Right atrium auricular region (tissue), 2 donors: ENCODE data around the gene POLR2E. TPM values are rescaled to one million over a fixed set of nuclear protein-coding genes. Genes with fewer than 3 reads are reported as not detected.

ENCODE experiments used
- DNase-seq: peaks from one replicate; pipeline ENCODE4 v3.0.0-alpha.2; 2019; ENCODE audit warnings: low spot score
- H3K27ac ChIP-seq, 2 donors: fragments of 200-600 bp; sonication (generic); 1 replicate in 1 of 2; 2 replicates in 1 of 2; pipeline ENCODE4 v1.5.1; 2016 to 2019
- H3K27me3 ChIP-seq, 2 donors: fragments of 200-600 bp; sonication (generic); one replicate each; pipeline versions ENCODE4 v1.5.1 to v1.6.0; 2017 to 2019
- H3K36me3 ChIP-seq: fragments of 200-600 bp; sonication (generic); one replicate; pipeline ENCODE4 v1.5.1; 2016
- H3K4me1 ChIP-seq, 2 donors: fragments of 200-600 bp; sonication (generic); one replicate each; pipeline versions ENCODE4 v1.5.1 to v1.6.0; 2017 to 2019
- H3K4me3 ChIP-seq, 2 donors: fragments of 200-600 bp; sonication (generic); 1 replicate in 1 of 2; 2 replicates in 1 of 2; pipeline ENCODE4 v1.5.1; 2017 to 2019; ENCODE audit warnings: mild to moderate bottlenecking in 1 of 2, moderate library complexity in 1 of 2
- H3K9me3 ChIP-seq, 2 donors: fragments of 200-600 bp; sonication (generic); one replicate each; pipeline ENCODE4 v1.5.1; 2019
- total RNA-seq, 2 donors: library from RNA; depleted of rRNA; stranded (reverse); fragments of >200 nt; gene quantifications; one replicate each; pipeline ENCODE4 v1.1.0, GENCODE V29; 2016
- TF ChIP-seq, protein P1 (sequence below), 2 donors: fragments of 200-600 bp; sonication (generic); IDR thresholded peaks; one replicate each; pipeline ENCODE4 v1.5.1; 2019; ENCODE audit warnings: antibody characterized with exemption in 2 of 2

Gene POLR2E
- total RNA-seq, 2 donors from 2014 or later = 149 to 252 TPM

DNA sequence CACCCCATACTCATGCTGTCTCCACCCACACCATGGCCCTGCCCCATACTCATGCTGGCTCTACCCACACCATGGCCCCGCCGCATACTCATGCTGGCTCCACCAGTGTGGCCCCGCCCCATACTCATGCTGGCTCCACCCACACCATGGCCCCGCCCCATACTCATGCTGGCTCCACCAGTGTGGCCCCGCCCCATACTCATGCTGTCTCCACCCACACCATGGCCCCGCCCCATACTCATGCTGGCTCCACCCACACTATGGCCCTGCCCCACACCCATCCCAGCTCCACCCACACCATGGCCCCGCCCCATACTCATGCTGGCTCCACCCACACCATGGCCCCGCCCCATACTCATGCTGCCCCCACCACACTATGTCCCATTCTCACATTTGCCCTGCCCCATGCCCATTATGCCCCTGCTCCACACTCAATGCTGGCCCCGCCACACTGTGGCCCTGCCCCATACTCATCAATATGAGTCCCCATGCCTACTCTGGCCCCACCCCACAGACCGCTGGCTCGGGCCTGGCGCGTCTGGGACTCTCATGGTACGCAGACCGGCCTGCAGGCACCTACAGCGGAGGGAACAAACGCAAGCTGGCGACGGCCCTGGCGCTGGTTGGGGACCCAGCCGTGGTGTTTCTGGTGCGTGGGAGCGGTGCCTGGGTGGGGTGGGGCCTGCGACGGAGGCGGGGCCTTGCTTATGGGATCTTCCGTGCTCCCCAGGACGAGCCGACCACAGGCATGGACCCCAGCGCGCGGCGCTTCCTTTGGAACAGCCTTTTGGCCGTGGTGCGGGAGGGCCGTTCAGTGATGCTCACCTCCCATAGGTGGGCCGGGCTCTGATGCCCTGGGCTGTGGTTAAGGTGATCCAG, 31.9 kb downstream of the POLR2E start:
- Histone ChIP-seq H3K27ac (no peak overlapping the region), H3K4me1 (peaks cover 0 to 30% of the 10 kb centered on the region in 2 donors), H3K4me3 (no peak overlapping the region), H3K9me3 (peaks cover 0 to 20% of the 10 kb centered on the region in 2 donors), H3K27me3 (peaks cover 7 to 17% of the 10 kb centered on the region in 2 donors), H3K36me3 (no peaks in the 10 kb centered on the region)
- DNase-seq = no peak
- TF ChIP-seq, protein P1, sequence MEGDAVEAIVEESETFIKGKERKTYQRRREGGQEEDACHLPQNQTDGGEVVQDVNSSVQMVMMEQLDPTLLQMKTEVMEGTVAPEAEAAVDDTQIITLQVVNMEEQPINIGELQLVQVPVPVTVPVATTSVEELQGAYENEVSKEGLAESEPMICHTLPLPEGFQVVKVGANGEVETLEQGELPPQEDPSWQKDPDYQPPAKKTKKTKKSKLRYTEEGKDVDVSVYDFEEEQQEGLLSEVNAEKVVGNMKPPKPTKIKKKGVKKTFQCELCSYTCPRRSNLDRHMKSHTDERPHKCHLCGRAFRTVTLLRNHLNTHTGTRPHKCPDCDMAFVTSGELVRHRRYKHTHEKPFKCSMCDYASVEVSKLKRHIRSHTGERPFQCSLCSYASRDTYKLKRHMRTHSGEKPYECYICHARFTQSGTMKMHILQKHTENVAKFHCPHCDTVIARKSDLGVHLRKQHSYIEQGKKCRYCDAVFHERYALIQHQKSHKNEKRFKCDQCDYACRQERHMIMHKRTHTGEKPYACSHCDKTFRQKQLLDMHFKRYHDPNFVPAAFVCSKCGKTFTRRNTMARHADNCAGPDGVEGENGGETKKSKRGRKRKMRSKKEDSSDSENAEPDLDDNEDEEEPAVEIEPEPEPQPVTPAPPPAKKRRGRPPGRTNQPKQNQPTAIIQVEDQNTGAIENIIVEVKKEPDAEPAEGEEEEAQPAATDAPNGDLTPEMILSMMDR (IDR thresholded peaks at IDR 0.05) = no peak

DNA sequence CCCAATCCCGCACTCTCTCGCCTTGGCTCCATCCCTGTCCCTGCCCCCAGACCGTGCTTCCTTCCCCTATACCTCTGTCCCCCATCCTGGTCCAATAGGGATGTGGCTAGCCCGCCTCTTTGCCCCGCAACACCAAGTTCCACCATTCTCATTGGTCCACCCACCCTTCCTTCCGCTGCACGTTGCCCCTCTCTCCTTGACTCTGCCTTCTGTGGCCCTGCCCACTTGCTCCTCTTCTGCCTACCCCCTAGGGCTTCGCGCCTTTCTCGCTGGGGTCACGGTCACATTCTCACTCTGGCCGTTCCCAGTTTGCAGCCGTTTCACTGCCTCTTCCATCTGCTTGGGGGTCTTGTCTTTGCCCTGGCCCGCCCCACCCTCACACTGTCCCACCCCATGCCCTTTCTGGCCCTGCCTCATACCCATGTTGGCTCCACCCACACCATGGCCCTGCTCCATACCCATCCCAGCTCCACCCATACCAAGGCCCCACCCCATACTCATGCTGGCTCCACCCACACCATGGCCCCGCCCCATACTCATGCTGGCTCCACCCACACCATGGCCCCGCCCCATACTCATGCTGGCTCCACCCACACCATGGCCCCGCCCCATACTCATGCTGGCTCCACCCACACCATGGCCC, 32.7 kb downstream of the POLR2E start:
- Histone ChIP-seq H3K9me3 (peaks cover 7 to 27% of the 10 kb centered on the region in 2 donors), H3K36me3 (no peaks in the 10 kb centered on the region), H3K4me3 (no peak overlapping the region), H3K4me1 (peaks cover 0 to 29% of the 10 kb centered on the region in 2 donors), H3K27me3 (peaks cover 5 to 17% of the 10 kb centered on the region in 2 donors), H3K27ac (no peak overlapping the region)
- no peak for DNase-seq
- TF ChIP-seq, protein P1 (IDR thresholded peaks at IDR 0.05) = no peak

DNA sequence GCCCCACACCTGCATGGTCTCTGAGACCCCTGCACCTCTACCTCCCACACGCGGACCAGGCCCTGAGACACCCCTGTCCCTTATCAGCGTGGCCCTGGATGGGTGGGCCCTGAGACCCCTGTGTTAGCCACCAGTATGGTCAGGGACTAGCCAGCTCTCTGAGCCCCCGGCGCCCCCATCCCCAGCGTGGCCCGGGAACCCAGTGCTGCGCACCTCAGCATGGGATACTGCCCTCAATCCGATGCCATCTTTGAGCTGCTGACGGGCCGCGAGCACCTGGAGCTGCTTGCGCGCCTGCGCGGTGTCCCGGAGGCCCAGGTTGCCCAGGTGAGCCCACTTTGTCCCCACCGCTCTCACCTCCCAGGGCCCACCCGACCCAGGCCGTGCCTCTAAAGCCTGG, 33.2 kb downstream of the POLR2E start:
- H3K4me1 ChIP-seq = peaks cover 0 to 23% of the 10 kb centered on the region in 2 donors
- H3K4me3 ChIP-seq = no peak overlapping the region
- TF ChIP-seq, protein P1 (IDR thresholded peaks at IDR 0.05) = no peak
- H3K27me3 ChIP-seq = peaks cover 0 to 12% of the 10 kb centered on the region in 2 donors
- peaks cover 12 to 32% of the 10 kb centered on the region in 2 donors for H3K9me3 ChIP-seq
- DNase-seq = no peak
- no peak overlapping the region for H3K27ac ChIP-seq
- H3K36me3 ChIP-seq = no peaks in the 10 kb centered on the region

DNA sequence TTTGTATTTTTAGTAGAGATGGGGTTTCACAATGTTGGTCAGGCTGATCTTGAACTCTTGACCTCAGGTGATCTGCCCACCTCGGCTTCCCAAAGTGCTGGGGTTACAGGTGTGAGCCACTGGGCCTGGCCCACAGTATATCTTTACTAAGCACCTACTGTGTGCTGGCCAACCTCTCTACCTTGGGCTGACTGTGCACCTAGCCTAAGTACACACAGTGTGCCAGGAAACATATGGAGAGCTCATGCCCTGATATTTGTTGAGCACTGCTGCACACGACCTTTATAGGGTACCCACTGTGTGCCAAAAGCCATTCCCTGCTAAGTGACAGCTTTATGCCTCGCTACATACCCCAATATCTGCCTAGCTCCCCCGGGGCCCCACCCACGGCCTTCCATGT, 34.5 kb downstream of the POLR2E start:
- peaks cover 20 to 44% of the 10 kb centered on the region in 2 donors for H3K9me3 ChIP-seq
- TF ChIP-seq, protein P1 (IDR thresholded peaks at IDR 0.05) = no peak
- no peak overlapping the region for H3K4me3 ChIP-seq
- no peak overlapping the region for H3K27ac ChIP-seq
- H3K27me3 ChIP-seq = peaks cover 0 to 1% of the 10 kb centered on the region in 2 donors
- H3K4me1 ChIP-seq = peaks cover 0 to 12% of the 10 kb centered on the region in 2 donors
- H3K36me3 ChIP-seq = no peaks in the 10 kb centered on the region
- DNase-seq = no peak

DNA sequence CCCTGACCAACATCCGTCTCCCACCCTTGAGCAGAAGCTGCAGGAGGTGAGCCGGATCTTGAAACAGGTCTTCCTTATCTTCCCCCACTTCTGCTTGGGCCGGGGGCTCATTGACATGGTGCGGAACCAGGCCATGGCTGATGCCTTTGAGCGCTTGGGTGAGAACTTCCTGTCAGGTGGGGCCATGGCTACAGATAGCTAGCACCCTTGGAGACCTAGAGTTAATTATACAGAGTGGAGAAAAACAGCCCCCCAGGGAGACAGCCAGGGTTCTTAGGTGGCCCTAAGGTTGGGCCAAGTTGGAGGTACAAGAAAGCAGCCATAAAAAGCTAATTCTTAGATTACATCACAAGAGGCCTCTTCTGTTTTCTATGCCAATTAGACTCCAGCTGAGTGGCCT, 37.1 kb downstream of the POLR2E start:
- DNase-seq = no peak
- Histone ChIP-seq H3K9me3 (peaks cover 20 to 48% of the 10 kb centered on the region in 2 donors), H3K36me3 (no peaks in the 10 kb centered on the region)

More for the DNA sequence above, 37.1 kb downstream of the POLR2E start:
- TF ChIP-seq, protein P1 (IDR thresholded peaks at IDR 0.05) = no peak
- no peak overlapping the region for H3K27ac ChIP-seq
- no peaks in the 10 kb centered on the region for H3K27me3 ChIP-seq
- H3K4me1 ChIP-seq = no peaks in the 10 kb centered on the region
- H3K4me3 ChIP-seq = no peak overlapping the region
